ENCODE measurements around the gene PHF1. TPM values are rescaled to one million over a fixed set of nuclear protein-coding genes. Genes with fewer than 3 reads are reported as not detected.
A peak's percentile ranks its signal among the peaks of the same experiment; 100 is the strongest.

Gene PHF1
- polyA plus RNA-seq, 1 donor (not counting 4 experiments of a cell fraction or from before 2014, with no cell fraction given), result 15.8 TPM

GRCh38 chr6:33392595-33392948 lies 18.2 kb upstream of the PHF1 start:
- TF ChIP-seq EZH2 (IDR thresholded peaks at IDR 0.05; ENCODE audit: low read length) (no peak), CTCF (optimal IDR thresholded peaks at IDR 0.05 in 1 of 3, IDR thresholded peaks at IDR 0.05 in 1 of 3, conservative IDR thresholded peaks at IDR 0.05 in 1 of 3; ENCODE audit: extremely low read depth in 1 of 3, insufficient read depth in 2 of 3, low read length in 3 of 3) (no peak)
- Histone ChIP-seq H3K9me1 (ENCODE audit: control insufficient read depth, extremely low read depth, insufficient read depth, low read length) (no peaks in the 10 kb centered on the region), H3K4me2 (ENCODE audit: control insufficient read depth, extremely low read depth, insufficient read depth, low read depth, low read length) (peak overlapping the region; percentile 72), H3K27ac (ENCODE audit: control insufficient read depth, insufficient read depth, low read length) (peak overlapping the region; percentile 74), H3K27me3 (ENCODE audit: control insufficient read depth, extremely low read depth, insufficient read depth, low read length) (no peaks in the 10 kb centered on the region), H3K9ac (ENCODE audit: control insufficient read depth, extremely low read depth, insufficient read depth, low read length) (peak overlapping the region; percentile 74), H3K36me3 (ENCODE audit: control insufficient read depth in 2 of 2, extremely low read depth in 1 of 2, insufficient read depth in 2 of 2, low read length in 2 of 2) (peaks cover 0 to 3% of the 10 kb centered on the region in 2 experiments), H4K20me1 (ENCODE audit: control insufficient read depth, extremely low read depth, insufficient read depth, low read length) (no peaks in the 10 kb centered on the region), H3K4me1 (ENCODE audit: control insufficient read depth, extremely low read depth, insufficient read depth, low read length) (peaks cover 30% of the 10 kb centered on the region), H3K79me2 (ENCODE audit: control insufficient read depth, insufficient read depth, low read length) (peaks cover 53% of the 10 kb centered on the region), H2AFZ (ENCODE audit: control insufficient read depth, low read length) (peak overlapping the region; percentile 72), H3K4me3 (ENCODE audit: control insufficient read depth in 2 of 3, extremely low read depth in 1 of 3, insufficient read depth in 2 of 3, low read depth in 1 of 3, low read length in 3 of 3) (peak overlapping the region; percentile 50 to 94 (median 84)), H3K9me3 (ENCODE audit: control insufficient read depth, low read depth, low read length) (no peaks in the 10 kb centered on the region)
- DNase-seq (ENCODE audit: low read depth, low spot score) (no peak), FAIRE-seq (no peak)
- dilution Hi-C loops (cut with MboI; ENCODE audit: extremely low pct_ligation_motif_present, low sequenced_read_pairs), result no loop called here

GRCh38 chr6:33392979-33393378 lies 17.8 kb upstream of the PHF1 start:
- Histone ChIP-seq H3K27ac (ENCODE audit: control insufficient read depth, insufficient read depth, low read length) (peak overlapping the region; percentile 8), H4K20me1 (ENCODE audit: control insufficient read depth, extremely low read depth, insufficient read depth, low read length) (no peaks in the 10 kb centered on the region), H3K9me1 (ENCODE audit: control insufficient read depth, extremely low read depth, insufficient read depth, low read length) (no peaks in the 10 kb centered on the region), H3K79me2 (ENCODE audit: control insufficient read depth, insufficient read depth, low read length) (peaks cover 57% of the 10 kb centered on the region), H3K36me3 (ENCODE audit: control insufficient read depth in 2 of 2, extremely low read depth in 1 of 2, insufficient read depth in 2 of 2, low read length in 2 of 2) (peaks cover 0 to 3% of the 10 kb centered on the region in 2 experiments), H3K9ac (ENCODE audit: control insufficient read depth, extremely low read depth, insufficient read depth, low read length) (peak overlapping the region; percentile 74), H3K4me1 (ENCODE audit: control insufficient read depth, extremely low read depth, insufficient read depth, low read length) (peaks cover 30% of the 10 kb centered on the region), H2AFZ (ENCODE audit: control insufficient read depth, low read length) (peak overlapping the region; percentile 10), H3K4me2 (ENCODE audit: control insufficient read depth, extremely low read depth, insufficient read depth, low read depth, low read length) (peak overlapping the region; percentile 72), H3K27me3 (ENCODE audit: control insufficient read depth, extremely low read depth, insufficient read depth, low read length) (no peaks in the 10 kb centered on the region), H3K9me3 (ENCODE audit: control insufficient read depth, low read depth, low read length) (no peaks in the 10 kb centered on the region), H3K4me3 (ENCODE audit: control insufficient read depth in 2 of 3, extremely low read depth in 1 of 3, insufficient read depth in 2 of 3, low read depth in 1 of 3, low read length in 3 of 3) (peak overlapping the region; percentile 50 to 94 (median 84))
- no peak for TF ChIP-seq EZH2 (IDR thresholded peaks at IDR 0.05; ENCODE audit: low read length)
- no peak for TF ChIP-seq CTCF (optimal IDR thresholded peaks at IDR 0.05 in 1 of 3, IDR thresholded peaks at IDR 0.05 in 1 of 3, conservative IDR thresholded peaks at IDR 0.05 in 1 of 3; ENCODE audit: extremely low read depth in 1 of 3, insufficient read depth in 2 of 3, low read length in 3 of 3)
- no peak for FAIRE-seq
- DNase-seq (ENCODE audit: low read depth, low spot score), result no peak
- dilution Hi-C loops (cut with MboI; ENCODE audit: extremely low pct_ligation_motif_present, low sequenced_read_pairs), result no loop called here

Measured in keratinocyte (primary cell).